GM18951 (cell line): ENCODE data around the gene RNU2-1.
"Not testable (repeated sequence)": the region's sequence is repeated elsewhere in the genome, so short reads cannot be mapped to it uniquely, and the experiment has no call there.

ENCODE experiments used
- POLR2A ChIP-seq: IDR thresholded peaks from 4 replicates; pipeline ENCODE4 v1.6.1; 2011; ENCODE audit warnings: mild to moderate bottlenecking; ENCODE audit not compliant: insufficient read length, insufficient read depth; ENCODE audit errors: extremely low read depth
- in situ Hi-C: fragments of 300-500 bp; cut with MboI; formaldehyde crosslinking; loops from one replicate; pipeline ENCODE4 v1.12.0; 2022; ENCODE audit warnings: low sequenced_read_pairs, mixed read lengths, inconsistent platforms; ENCODE audit not compliant: unreplicated experiment

Gene RNU2-1

DNA sequence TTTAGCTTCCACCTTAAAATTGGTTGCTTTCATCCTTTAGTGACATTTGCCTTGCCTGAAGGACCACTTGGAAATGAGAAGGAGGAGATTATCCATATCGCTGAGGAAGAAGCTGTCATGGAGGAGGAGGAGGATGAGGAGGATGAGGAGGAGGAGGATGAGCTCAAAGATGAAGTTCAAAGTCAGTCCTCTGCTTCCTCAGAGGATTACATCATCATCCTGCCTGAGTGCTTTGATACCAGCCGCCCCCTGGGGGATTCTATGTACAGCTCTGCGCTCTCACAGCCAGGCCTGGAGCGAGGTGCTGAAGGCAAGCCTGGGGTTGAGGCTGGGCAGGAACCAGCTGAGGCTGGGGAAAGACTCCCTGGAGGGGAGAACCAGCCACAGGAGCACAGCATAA is 33.6 kb downstream of the RNU2-1 start:
- in situ Hi-C loops, result no loop called here
- no peak for TF ChIP-seq POLR2A

DNA sequence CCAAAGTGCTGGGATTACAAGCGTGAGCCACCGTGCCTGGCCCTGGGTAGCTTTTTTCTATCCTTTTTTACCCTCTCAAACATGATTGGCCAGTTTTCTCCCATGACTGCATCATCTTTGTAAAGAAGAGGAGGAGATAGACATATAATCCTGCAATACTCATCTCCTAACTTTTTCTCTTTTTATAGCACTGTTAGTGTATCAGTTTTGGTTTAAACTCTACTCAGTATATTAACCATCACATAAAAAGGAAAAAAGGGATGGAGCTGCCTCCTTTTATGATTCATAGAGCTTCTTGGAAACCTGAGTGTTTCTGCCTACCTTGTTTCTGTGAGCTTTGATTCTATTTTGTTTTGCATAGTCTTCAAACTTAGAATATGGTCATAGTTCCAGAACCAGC is 34.1 kb downstream of the RNU2-1 start:
- in situ Hi-C loops, result no loop called here
- no peak for TF ChIP-seq POLR2A

DNA sequence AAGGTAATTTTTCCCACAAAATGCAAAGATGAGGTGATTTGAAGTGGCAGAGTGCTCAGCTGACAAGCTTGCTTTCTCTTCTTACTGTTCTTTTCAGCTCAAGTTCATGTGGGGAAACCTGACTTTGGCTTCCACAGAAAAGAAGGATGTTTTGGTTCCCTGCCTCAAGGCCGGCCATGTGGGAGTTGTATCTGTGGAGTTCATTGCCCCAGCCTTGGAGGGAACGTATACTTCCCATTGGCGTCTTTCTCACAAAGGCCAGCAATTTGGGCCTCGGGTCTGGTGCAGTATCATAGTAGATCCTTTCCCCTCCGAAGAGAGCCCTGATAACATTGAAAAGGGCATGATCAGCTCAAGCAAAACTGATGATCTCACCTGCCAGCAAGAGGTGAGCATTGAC is 40.5 kb downstream of the RNU2-1 start:
- in situ Hi-C loops, result no loop called here
- no peak for TF ChIP-seq POLR2A

DNA sequence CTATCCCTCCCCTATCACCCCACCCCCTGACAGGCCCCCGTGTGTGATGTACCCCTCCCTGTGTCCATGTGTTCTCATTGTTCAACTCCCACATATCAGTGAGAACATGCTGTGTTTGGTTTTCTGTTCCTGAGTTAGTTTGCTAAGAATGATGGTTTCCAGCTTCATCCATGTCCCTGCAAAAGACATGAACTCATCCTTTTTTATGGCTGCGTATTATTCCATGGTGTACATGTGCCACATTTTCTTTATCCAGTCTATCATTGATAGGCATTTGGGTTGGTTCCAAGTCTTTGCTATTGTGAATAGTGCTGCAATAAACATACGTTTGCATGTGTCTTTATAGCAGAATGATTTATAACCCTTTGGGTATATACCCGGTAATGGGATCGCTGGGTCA is 47.1 kb downstream of the RNU2-1 start:
- in situ Hi-C loops, result not testable (repeated sequence)

DNA sequence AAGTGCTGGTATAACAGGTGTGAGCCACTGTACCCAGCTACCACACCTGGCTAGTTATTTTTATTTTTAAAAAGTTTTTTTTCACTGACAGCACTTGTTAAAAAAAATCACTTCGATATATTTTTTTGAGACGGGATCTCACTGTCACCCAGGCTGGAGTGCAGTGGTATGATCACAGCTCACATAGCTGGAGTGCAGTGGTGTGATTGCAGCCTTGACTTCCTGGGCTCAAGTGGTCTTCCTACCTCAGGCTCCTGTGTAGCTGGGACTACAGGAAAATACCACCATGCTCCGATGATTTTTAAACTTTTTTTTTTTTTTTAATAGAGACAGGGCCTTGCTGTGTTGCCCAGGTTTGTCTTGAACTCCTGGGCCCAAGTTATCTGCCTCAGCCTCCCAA is 49.9 kb downstream of the RNU2-1 start:
- no peak for TF ChIP-seq POLR2A
- in situ Hi-C loops, result no loop called here
